ENCODE results near the gene BCL7B.

- TF ChIP-seq POLR2A (IDR thresholded peaks at IDR 0.05): no peak
- TF ChIP-seq, protein P1, sequence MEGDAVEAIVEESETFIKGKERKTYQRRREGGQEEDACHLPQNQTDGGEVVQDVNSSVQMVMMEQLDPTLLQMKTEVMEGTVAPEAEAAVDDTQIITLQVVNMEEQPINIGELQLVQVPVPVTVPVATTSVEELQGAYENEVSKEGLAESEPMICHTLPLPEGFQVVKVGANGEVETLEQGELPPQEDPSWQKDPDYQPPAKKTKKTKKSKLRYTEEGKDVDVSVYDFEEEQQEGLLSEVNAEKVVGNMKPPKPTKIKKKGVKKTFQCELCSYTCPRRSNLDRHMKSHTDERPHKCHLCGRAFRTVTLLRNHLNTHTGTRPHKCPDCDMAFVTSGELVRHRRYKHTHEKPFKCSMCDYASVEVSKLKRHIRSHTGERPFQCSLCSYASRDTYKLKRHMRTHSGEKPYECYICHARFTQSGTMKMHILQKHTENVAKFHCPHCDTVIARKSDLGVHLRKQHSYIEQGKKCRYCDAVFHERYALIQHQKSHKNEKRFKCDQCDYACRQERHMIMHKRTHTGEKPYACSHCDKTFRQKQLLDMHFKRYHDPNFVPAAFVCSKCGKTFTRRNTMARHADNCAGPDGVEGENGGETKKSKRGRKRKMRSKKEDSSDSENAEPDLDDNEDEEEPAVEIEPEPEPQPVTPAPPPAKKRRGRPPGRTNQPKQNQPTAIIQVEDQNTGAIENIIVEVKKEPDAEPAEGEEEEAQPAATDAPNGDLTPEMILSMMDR (IDR thresholded peaks at IDR 0.05): no peak
Observed at GRCh38 chr7:73560109-73560835, 2.8 kb upstream of the BCL7B start.

All from uterus (tissue), 2 donors.